Measurements from ENCODE around the gene HDAC11.

- no peak for TF ChIP-seq ESRRA (IDR thresholded peaks at IDR 0.05; ENCODE audit: low read length)
- TF ChIP-seq, protein P1, sequence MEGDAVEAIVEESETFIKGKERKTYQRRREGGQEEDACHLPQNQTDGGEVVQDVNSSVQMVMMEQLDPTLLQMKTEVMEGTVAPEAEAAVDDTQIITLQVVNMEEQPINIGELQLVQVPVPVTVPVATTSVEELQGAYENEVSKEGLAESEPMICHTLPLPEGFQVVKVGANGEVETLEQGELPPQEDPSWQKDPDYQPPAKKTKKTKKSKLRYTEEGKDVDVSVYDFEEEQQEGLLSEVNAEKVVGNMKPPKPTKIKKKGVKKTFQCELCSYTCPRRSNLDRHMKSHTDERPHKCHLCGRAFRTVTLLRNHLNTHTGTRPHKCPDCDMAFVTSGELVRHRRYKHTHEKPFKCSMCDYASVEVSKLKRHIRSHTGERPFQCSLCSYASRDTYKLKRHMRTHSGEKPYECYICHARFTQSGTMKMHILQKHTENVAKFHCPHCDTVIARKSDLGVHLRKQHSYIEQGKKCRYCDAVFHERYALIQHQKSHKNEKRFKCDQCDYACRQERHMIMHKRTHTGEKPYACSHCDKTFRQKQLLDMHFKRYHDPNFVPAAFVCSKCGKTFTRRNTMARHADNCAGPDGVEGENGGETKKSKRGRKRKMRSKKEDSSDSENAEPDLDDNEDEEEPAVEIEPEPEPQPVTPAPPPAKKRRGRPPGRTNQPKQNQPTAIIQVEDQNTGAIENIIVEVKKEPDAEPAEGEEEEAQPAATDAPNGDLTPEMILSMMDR (IDR thresholded peaks at IDR 0.05 in 2 of 3, conservative IDR thresholded peaks at IDR 0.05 in 1 of 3; ENCODE audit: control insufficient read depth in 2 of 3, extremely low read depth in 1 of 3, insufficient read depth in 1 of 3, low read depth in 3 of 3, low read length in 3 of 3) = no peak
- no peak for TF ChIP-seq EGR1 (IDR thresholded peaks at IDR 0.05; ENCODE audit: borderline replicate concordance in 1 of 2, low read depth in 2 of 2, low read length in 2 of 2)
- no peak for TF ChIP-seq NRF1 (conservative IDR thresholded peaks at IDR 0.05; ENCODE audit: low read depth, low read length)
- no peak for TF ChIP-seq SIN3A (IDR thresholded peaks at IDR 0.05; ENCODE audit: low read depth, low read length)
- TF ChIP-seq SMC3 (IDR thresholded peaks at IDR 0.05; ENCODE audit: borderline replicate concordance, low read length) = no peak
- no peak for TF ChIP-seq SREBF2 (IDR thresholded peaks at IDR 0.05; ENCODE audit: low read length)
- no peak for TF ChIP-seq RFX5 (IDR thresholded peaks at IDR 0.05; ENCODE audit: low read depth, low read length)
- no peak for TF ChIP-seq EZH2 (IDR thresholded peaks at IDR 0.05; ENCODE audit: borderline replicate concordance, control insufficient read depth, low read depth, low read length)
- no peak for TF ChIP-seq PRDM15 (CRISPR knock-in tag; IDR thresholded peaks at IDR 0.05)
- TF ChIP-seq, protein P2, sequence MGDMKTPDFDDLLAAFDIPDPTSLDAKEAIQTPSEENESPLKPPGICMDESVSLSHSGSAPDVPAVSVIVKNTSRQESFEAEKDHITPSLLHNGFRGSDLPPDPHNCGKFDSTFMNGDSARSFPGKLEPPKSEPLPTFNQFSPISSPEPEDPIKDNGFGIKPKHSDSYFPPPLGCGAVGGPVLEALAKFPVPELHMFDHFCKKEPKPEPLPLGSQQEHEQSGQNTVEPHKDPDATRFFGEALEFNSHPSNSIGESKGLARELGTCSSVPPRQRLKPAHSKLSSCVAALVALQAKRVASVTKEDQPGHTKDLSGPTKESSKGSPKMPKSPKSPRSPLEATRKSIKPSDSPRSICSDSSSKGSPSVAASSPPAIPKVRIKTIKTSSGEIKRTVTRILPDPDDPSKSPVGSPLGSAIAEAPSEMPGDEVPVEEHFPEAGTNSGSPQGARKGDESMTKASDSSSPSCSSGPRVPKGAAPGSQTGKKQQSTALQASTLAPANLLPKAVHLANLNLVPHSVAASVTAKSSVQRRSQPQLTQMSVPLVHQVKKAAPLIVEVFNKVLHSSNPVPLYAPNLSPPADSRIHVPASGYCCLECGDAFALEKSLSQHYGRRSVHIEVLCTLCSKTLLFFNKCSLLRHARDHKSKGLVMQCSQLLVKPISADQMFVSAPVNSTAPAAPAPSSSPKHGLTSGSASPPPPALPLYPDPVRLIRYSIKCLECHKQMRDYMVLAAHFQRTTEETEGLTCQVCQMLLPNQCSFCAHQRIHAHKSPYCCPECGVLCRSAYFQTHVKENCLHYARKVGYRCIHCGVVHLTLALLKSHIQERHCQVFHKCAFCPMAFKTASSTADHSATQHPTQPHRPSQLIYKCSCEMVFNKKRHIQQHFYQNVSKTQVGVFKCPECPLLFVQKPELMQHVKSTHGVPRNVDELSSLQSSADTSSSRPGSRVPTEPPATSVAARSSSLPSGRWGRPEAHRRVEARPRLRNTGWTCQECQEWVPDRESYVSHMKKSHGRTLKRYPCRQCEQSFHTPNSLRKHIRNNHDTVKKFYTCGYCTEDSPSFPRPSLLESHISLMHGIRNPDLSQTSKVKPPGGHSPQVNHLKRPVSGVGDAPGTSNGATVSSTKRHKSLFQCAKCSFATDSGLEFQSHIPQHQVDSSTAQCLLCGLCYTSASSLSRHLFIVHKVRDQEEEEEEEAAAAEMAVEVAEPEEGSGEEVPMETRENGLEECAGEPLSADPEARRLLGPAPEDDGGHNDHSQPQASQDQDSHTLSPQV (IDR thresholded peaks at IDR 0.05) = no peak
- TF ChIP-seq ZNF24 (IDR thresholded peaks at IDR 0.05) = no peak
- TF ChIP-seq KAT2A (conservative IDR thresholded peaks at IDR 0.05; ENCODE audit: control insufficient read depth, low read depth, low read length) = no peak
Measured at GRCh38 chr3:13533885-13534301, 53.8 kb downstream of the HDAC11 start.
